ENCODE data around the gene ATP8A1.

GRCh38 chr4:42646999-42647541, 9.8 kb downstream of the ATP8A1 start:
- TF ChIP-seq CTCF (IDR thresholded peaks at IDR 0.05; ENCODE audit: low read depth, low read length) (no peak), EZH2phosphoT487 (IDR thresholded peaks at IDR 0.05; ENCODE audit: low read depth) (no peak)

Measured in OCI-LY3 (cell line).